Muscle of back (tissue), 11 donors: Measurements from ENCODE around the gene UBE2K. TPM values are rescaled to one million over a fixed set of nuclear protein-coding genes. Genes with fewer than 3 reads are reported as not detected.
"Not testable (repeated sequence)": the region's sequence is repeated elsewhere in the genome, so short reads cannot be mapped to it uniquely, and the experiment has no call there.

Experiments used
- DNase-seq, 3 donors: peaks; one replicate each; pipeline versions ENCODE4 v3.0.0 to v3.0.0-alpha.2; 2013
- polyA plus RNA-seq, 10 donors: library from polyadenylated mRNA; unstranded; fragments of 120-200 nt; gene quantifications; one replicate each; pipeline ENCODE4 v1.2.1, GENCODE V29; 2013; ENCODE audit not compliant: insufficient read length in 10 of 10

UBE2K gene
- polyA plus RNA-seq, 10 donors, result 43.8 to 58.9 (median 50.3) TPM

DNA sequence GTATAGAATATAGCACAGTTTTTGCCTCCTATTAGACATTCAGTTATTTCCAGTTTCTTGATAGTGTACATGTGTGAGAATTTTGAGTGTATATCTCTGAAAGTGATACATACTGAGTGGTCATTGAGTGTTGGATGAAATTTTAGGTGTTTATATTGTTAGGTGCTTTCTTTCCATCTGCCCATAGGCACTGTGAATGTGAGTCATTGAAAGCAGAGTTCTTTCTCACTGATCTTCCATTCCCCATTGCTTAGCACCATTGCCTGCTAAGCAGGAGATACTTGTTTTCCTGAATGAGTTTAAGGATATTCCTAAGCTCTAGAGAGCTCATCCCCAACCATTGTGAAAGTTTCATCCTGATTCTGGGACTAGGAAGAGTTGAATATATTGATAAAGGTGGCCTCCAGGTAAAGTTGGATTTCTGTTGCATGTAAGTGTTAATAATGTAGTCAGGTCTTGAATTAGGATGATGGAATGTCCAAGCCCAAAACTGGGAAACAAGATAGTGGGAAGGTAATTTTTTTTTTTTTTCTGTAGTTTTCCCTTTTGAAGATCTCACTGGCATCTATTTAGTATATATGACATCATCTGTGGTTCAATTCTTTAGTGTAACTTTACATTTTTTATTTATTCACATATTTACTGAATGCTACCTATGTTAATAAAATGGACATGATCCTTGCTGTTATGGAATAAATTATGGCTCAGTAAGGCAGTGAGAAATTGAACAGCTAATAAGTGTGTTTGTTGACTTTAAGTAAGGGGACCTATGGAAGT, 22.1 kb downstream of the UBE2K start:
- DNase-seq, result no peak

DNA sequence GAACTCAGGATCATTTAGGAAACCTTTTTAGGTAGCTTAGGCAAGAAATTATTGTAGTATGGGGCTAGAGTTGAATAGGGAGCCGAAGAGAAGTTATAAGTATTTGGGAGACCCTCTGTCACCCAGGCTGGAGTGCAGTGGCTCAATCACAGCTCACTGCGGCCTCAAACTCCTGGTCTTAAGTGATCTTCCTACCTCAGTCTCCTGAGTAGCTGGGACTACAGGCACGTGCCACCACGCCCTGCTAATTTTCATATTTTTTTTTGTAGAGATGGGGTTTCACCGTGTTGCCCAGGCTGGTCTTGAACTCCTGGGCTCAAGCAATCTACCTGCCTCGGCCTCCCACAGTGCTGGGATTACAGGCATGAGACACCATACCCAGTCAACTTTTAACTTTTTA, 23.3 kb downstream of the UBE2K start:
- not testable (repeated sequence) for DNase-seq

DNA sequence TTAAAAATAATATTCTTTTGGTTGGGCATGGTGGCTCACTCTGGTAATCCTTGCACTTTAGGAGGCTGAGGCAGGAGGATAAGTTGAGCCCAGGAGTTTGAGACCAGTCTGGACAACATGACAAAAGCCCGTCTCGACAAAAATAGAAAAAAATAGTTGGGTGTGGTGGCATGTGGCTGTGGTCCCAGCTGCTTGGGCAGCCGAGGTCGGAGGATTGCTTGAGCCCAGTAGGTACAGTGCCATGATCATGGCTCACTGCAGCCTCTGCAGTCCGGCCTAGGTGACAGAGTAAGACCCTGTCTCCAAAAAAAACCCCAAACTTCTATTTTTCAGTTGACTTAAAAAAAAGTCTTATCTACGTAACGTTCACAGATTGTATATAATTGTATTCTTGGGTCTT, 23.9 kb downstream of the UBE2K start:
- no peak for DNase-seq

DNA sequence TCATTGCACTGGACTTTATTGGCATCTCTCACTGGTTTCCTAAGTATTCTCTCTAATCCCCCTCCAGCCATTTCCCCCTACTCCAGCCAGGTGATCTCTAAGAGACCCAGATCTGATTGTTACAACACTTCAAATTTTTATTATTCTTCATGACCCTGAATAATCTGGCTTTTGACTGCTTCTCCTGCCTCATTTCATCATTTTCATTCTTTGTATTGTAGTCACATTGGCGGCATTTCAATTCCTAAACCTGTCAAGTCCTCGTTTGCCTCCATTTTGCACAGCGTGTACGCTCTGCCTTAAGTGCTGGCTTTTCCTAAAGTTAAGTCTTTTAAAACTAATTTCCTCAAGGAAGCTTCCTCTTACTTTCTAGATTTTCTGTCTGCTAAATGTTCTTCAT, 31.6 kb downstream of the UBE2K start:
- DNase-seq, result peak in 1 of 3 donors; percentile 3

DNA sequence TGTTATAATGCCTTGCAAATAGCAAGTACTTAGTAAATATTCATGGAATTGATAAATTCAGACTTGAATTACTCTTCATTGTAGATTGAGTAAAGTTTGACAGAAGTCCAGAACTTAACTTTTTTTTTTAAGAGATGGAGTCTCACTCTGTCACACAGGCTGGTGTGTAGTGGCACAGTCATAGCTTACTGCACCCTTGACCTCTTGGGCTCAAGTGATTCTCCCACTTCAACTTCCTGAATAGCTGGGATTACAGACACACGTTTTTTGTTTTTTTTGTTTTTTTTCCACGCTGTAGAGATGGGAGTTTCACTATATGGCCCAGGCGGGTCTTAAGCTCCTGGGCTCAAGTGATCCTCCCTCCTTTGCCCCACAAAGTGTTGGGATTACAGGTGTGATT, 32.1 kb downstream of the UBE2K start:
- DNase-seq, result no peak

DNA sequence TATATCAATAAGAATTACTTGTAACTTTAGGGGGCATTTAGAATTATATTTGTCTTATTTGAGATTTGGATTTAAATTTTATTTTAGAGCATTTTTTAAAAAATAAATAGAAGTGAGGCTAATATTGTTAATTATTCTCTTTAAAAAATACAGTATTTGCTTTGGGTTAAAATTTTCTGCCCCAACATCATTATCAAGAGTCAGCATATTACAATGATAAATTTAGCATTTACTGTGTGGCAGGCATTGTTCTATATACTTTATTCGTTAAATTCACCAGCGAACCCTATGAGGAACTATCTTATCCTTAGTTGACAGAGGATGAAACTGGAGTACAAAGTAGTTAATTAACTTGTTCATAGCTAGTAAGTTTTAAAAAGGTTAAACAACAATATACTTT, 34.0 kb downstream of the UBE2K start:
- no peak for DNase-seq

DNA sequence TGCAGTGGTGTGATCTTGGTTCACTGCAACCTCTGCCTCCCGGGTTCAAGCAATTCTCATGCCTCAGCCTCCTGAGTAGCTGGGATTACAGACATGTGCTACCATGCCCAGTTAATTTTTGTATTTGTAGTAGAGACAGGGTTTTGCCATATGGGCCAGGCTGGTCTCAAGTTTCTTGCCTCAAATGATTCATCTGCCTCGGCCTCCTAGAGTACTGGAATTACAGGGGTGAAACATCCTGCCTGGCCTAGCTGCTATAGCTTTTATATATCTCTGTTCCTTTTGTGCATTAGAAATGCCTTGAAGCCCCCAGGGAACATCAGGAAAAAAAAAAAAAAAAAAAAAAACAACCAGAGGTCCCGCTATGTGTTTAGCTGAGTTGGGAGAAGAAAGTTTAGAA, 34.8 kb downstream of the UBE2K start:
- peak in 1 of 3 donors; percentile 55 for DNase-seq

DNA sequence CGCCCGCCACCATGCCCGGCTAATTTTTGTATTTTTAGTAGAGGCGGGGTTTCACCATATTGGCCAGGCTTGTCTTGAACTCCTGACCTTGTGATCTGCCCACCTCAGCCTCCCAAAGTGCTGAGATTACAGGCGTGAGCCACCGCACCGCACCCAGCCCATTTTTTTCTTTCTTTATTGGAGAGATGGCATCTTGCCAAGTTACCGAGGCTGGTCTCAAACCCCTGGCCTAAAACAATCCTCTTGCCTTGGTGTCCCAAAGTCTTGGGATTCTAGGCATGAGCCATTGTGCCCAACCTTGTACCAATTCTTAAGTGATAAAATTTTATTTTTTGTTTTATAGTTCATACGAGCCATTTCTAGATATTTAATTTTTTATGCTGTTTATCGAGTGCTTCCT, 41.7 kb downstream of the UBE2K start:
- not testable (repeated sequence) for DNase-seq

DNA sequence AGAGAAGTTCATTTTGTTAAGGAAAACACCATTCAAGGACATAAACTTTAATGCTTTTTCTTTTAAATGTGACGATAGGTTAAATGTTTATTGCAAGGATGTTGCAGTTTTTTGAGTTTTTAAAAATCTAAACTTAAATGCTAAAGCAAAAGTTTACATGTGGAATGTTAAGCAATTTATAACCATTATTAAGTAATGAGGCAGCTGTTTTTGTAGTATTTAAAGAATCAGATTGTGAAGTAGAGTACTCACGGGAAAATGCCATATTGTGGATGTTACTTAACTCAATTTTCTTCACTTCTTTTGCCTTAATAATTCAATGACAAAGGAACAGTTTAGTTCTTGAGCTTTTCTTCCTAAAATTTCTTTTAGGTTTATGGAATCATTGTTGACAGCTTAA, 43.5 kb downstream of the UBE2K start:
- no peak for DNase-seq

DNA sequence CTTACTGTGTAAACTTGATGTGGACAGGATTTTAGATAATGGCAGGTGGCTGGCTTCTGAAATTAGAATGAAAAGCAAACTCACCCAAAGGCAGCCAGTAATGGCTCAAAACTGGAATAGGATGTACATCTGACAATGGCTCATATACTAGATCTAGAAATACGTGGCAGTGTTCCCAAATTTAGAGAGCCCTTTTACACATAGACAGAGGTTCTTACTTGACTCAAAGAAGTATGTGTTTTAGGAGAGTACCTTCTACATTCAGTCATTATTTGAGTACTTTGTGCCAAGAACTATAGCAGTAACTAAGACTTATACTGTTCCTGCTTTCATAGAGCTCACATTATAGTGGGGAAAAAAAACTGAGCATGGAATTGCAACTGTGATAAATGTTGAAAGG, 48.0 kb downstream of the UBE2K start:
- DNase-seq, result no peak

DNA sequence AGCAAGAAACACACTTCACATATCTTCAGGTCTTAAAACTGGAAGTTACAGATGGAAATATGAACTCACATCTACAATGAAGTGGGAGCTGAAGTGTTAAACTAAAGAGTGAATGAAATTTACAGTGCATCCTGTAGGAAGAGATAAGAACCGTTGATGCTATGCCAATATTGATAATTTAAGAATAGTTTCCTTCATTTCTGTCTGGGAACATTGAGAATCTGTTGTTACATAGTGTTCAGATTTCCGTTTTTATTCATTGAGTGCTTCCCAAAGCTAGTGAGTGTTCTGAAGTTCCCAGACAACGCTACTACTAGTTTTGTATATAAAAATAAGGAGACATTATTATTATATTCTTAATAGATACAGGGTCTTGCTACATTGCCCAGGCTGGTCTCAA, 52.3 kb downstream of the UBE2K start:
- DNase-seq, result no peak

DNA sequence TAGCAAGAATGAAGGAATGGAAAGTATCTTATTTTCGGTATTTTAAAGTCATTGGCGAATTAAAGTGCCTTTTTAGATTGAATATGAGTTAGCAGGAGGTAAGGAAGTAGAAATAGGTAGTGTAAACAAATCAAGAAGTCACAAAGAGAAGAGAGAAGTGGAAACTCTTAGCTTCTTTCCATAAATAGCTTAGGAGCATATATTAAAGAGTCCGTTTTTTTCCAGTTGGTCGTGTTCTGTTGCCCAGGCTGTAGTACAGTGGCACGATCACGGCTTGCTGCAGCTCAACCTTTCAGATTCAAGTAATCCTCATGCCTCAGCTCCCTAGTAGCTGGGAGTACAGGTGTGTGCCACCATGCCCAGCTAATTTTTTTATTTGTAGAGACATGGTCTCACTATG, 56.4 kb downstream of the UBE2K start:
- DNase-seq, result no peak

DNA sequence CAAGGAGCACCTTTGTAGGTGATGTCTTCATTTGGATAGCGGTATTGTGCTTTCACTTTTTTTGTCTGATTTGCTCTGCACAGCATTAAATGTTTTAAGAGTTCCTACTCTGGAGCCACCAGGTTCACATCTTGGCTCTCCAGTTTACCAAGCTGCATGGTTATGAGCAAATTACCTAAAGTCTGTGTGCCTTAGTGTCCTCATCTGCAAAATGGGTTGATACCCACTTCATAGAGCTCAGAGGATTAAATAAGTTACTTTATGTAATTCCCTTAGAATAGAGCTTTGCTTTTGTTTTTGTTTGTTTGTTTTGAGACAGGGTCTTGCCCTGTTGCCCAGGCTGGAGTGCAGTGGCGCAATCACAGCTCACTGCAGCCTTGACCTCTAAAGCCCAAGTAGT, 58.2 kb downstream of the UBE2K start:
- DNase-seq, result no peak

DNA sequence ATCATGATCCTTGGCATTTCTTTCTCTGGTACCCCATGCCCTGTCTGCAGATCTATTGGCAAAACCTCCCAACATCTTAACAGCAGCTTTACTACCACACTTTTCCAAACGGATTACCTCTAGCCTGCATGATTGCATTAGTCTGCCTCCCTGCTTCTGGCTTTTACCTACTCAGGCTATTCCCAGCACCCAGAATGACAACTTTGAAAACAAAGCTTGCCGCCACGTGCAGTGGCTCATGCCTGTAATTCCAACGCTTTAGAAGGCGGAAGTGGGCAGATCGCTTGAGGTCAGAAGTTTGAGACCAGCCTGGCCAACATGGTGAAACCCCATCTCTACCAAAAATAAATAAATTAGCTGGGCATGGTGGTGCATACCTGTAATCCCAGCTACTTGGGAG, 60.2 kb downstream of the UBE2K start:
- no peak for DNase-seq

DNA sequence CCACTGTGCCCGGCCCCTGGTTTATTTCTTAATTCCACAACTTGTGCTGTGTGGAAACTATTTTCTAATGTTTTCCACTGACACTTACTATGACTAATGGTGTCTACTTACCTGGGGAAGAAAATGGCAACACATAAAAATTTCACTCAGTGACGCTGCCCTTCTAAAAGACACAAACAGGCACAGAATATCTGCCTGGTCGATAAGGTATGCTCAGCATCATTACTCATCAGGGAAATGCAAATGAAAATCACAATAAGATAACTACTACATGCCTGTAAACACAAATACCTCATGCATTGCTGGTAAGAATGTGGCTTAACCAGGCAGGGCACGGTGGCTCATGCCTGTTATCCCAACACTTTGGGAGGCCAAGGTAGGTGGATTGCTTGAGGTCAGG, 61.6 kb downstream of the UBE2K start:
- DNase-seq, result no peak

DNA sequence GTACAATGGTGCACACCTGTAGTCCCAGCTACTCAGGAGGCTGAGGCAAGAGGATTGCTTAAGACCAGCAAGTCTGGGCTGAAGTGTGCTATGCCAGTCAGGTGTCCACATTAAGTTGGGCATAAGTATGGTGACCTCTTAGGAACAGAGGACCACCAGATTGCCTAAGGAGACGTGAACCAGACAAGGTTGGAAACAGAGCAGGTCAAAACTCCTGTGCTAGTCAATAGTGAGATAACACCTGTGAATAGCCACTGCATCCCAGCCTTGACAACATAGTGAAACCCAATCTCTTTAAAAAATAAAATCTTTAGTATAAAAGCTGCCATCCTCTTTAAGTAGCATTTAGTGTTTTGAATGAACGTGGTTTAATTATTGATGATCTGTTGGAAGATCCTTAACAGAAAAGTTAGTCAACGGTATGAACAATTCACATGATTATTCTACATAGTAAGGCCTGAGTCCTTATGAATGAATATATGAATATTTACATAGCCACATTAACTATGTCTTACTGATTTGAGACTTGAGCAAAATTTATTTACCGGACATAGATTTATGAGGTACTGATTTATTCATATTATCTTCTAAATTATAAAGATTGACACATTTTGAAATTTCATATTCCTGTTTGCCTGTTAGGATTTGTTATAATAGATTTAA, 63.2 kb downstream of the UBE2K start:
- no peak for DNase-seq

DNA sequence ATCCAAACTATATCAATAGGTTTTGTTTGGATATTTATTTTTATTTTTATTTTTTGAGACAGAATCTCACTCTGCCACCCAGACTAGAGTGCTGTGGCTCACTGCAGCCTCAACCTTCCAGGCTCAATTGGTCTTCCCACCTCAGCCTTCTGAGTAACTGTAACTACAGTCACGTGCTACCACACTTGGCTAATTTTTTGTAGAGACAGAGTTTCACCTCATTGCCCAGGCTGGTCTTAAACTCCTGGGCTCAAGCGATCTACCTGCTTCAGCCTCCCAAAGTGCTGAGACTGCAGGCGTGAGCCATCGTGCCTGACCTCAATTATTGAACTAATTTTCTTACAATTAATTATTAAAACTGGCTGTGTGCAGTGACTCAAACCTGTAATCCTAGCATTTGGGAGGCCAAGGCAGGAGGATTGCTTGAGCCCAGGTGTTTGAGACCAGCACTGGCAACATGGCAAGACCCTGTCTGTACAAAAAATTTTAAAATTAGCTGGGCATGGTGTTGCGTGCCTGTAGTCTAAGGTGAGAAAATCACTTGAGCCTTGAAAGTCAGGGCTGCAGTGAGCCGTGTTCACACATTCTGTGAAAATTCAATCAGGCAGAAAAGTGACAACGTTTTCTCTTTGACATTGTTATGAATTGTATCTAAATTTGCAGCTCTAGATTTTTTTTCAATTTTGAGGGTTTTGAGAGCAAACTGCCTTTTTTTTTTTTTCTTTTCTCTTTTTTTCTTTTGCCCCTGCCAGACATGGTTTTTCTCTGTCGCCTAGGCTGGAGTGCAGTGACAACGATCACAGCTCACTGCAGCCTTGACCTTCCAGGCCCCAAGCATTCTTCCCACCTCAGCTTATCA, 66.0 kb downstream of the UBE2K start:
- no peak for DNase-seq

DNA sequence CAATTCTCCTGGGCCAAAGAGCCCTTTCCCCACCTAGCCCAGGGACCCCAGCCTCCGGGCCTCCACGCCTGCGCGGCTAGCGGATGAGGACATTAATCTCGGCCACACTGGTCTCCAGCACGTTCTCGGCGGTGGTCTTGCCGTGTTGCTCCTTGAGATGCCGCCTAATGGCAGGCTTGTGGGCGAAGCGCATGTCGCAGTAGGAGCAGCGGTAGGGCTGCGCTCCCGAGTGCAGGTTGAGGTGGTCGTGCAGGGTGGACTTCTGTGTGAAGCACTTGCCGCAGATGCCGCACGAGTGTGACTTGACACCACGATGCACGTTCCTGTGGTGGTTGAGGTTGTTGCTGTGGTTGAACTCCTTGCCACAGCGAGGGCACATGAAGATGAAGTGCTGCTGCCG, 72.1 kb downstream of the UBE2K start:
- no peak for DNase-seq

DNA sequence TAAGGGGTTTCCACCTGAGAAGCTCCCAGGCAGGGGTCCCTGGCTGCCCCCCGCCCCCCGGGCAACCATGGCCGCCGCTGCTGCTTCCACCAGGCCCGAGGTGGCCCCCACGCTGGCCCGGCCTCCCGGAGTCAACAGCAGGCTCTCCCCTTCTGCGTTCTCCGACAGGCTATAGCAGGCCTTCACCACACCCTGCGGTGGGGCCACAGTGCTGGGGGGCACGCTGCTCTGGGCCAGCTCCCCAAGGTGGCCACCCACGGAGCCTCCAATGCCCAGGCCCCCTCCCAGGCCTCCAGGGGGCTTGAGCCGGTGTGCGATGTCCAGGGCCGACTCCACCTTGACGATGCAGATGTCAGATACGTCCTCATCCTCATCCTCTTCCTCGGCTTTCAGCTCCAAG, 72.5 kb downstream of the UBE2K start:
- DNase-seq, result no peak

DNA sequence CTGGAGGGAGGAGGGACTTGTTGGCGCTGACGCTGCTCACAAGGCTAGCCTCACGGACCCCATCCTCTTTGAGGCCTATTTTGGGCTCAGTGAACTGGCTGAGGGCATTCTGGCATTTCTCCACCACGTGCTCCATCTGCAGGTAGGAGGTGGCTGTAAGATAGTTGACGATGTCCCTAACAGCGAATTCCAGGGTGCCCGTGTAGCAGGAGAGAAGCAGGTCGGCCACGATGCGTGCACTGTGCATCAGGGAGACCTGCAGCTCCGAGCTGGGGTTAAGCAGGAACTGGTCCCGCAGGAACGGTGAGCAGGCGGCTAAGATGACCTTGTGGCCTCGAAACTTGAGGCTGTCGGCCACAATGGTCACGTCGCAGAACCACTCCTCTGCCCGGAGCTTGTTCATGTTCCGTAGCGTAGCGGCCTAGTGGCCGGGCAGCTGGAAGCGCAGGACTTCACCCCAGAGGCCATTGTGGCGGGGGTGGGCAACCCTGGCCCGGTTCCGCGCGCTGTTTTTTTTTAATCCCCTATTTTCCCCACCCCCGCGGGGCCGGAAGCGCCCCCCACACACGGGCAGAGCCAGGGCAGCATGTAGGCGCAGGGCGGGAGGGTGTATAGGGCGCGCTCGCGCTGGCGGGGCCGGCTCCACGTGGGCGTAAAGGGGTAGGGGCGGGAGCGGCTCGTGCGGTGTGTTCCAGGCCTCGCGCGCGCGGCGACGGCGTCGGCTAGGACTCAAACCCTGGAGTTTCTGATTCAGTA, 73.2 kb downstream of the UBE2K start:
- no peak for DNase-seq

DNA sequence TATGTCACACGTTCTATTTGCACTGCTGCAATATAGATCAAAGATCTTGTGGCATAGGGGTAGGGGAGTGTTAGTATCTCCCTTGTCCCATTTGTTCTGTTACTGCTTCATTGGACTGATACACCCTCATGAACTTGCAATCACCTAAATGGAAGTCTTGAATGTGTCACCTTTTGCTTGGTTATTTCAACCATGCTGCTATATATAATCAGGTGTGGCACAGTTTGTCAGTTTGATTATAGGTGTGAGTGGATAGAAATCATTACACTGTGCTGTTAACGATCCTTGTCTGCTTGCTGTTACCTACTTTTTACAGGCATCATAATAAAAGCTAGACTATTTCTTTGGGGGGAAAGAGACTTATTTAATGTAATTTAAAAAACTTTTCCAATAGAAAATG, 84.1 kb downstream of the UBE2K start:
- DNase-seq, result not testable (repeated sequence)

DNA sequence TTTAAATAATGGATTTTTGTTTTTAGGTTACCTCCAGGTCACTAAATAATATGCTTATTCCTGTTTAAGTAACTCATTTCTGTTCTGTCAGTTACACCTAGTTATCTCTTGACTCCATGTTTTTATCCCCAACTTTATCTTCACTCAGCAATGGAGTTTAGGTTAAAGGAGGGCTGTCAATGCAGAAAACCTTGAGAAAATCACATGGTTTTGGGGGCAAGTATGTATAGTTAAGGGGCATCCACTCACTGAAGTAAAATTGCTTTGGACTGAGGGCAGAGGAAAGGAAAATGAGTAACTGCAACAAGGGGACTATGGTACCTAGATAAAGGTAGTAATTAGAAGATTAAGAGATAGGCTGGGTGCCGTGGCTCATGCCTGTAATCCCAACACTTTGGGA, 87.1 kb downstream of the UBE2K start:
- DNase-seq, result no peak
